ENCODE results near the gene PTK6.

DNA sequence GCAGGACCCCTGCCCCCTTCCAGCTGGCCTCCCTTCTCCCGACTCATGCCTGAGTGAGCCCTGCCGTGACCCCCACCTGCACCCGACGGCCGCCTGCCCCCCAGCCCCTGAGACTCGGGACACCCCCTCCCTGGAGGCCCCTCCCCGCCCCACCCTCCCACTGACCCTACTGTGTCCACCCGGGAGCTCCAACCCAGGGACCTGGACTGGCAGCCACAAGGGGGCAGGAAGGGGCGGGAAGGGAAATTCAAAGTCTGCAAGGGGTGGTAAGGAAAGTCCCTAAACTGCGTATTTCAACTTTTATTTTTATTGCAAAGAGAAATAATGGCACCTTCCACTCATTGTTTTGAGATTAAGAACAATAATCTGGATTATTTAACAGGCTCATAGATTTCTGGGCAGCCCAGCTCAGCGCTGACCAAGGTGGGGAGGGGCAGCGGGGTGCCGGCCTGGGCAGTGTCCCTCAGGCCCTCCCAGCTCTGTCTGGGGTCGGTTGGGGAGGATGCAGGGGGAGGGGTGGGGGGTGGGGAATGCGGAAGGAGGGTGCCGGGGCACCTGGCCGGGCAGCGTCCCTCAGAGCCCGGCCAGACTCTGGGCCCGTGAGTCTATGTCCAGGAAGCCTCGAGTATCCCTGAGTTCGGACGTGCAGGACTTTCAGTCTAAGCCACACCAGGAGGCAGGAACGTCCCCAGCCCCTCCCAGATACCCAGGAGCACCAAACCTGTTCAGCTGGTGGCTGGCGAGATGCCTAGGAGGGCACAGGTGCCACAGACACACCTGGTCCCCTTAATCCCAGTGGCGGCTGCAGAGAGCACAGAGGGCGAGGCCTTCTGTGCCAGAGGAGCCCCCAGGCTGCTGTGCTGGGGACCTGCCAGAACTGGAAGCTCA is 1.3 kb upstream of the PTK6 start:
- TF ChIP-seq CTCF (IDR thresholded peaks at IDR 0.05; ENCODE audit: low read length) (no peak), EZH2 (IDR thresholded peaks at IDR 0.05; ENCODE audit: borderline replicate concordance, low read length) (no peak)
